GM21360 (cell line): Measurements from ENCODE around the gene PTTG2.
"Not testable (repeated sequence)": the region's sequence is repeated elsewhere in the genome, so short reads cannot be mapped to it uniquely, and the experiment has no call there.

Source experiments
- ATAC-seq: cut with Tn5 transposase; IDR thresholded peaks from one replicate; pipeline ENCODE4 v1.9.1; 2021; ENCODE audit warnings: mild to moderate bottlenecking, moderate library complexity; ENCODE audit not compliant: unreplicated experiment

PTTG2 gene

DNA sequence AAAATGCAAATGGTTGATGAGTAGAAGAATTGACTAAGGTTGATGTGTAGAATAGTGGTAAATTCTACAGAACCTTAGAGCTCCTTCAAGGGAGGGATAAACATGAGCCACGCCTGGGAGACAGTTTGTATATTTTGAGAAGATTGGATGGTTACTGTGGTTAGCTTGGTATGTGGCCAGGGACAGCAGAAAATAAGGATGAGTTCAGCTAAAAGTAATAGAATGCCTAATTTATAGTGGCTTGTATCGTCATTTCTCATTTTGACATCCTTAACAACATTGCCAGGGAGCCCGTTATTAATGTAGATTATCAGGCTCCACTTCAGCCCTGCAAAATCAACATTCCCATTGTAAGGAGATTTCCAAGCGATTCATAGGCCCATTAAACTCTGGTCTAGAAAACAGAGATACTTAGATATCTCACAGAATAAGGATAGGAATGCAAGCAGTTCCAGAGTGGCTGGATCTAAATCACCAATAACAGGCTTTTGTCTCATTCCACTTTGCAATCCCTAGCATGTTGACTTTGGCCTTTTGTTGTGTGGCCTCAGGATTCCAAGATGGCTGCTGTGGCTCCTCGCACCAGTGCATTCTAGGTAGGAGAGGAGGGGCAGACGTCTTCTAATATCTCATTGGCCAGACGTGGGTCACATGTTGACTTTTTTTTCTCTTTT lies 6.4 kb upstream of the PTTG2 start:
- ATAC-seq = no peak

DNA sequence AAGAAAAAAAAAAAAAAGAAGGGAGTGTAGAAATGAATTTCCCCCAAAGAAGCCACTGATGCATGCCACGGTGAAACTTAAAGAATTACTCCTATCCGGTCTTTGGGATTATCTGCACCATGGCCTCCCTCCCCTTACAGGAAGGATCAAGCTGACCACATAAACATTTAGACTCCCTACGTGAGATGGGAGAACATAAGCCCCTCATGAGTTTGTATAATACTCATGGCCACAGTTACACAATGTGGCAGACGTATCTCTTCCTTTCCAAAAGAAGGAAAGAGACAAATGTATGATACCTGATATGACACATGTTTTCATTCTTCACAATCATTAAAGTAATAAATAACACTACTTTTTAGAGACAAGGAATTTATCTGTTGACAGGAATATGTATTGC lies 3.3 kb upstream of the PTTG2 start:
- no peak for ATAC-seq

DNA sequence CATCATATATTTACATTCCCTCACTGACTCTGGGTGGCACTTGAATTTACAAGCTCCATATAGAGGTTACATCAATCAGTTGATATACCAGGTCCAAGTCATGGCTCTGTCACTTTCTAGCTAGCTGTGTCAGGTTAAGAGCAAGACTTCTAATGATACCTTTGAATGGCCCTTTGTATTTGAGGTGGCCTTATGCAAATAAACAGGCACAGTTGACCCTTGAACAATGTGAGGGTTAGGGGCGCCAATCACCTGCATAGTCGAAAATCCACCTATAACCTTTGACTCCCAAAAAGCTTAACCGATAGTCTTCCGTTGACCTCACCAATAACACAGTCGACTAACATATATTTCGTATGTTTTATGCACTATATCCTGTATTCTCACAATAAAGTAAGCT lies 1.3 kb upstream of the PTTG2 start:
- no peak for ATAC-seq

DNA sequence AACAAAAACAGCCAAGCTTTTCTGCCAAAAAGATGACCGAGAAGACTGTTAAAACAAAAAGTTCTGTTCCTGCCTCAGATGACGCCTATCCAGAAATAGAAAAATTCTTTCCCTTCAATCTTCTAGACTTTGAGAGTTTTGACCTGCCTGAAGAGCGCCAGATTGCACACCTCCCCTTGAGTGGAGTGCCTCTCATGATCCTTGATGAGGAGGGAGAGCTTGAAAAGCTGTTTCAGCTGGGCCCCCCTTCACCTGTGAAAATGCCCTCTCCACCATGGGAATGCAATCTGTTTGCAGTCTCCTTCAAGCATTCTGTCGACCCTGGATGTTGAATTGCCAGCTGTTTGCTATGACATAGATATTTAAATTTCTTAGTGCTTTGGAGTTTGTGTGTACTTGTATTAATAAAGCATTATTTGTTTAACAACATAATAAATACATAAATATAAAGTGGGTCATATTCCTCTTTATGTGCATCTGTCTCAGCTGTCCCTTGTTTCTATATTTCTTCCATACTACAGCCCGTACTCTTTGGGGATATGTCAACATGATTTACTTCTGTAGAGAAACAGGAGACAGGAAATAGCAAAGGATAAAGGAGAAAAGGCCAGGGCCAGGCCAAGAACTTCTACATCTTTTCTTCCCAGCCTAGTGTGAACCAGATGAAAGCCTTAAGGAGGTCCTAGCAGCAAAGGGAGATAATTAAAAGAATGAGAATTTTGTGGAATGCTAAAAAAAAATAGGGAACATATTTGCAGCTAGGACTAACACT lies 667 bp downstream of the PTTG2 start:
- ATAC-seq = no peak

DNA sequence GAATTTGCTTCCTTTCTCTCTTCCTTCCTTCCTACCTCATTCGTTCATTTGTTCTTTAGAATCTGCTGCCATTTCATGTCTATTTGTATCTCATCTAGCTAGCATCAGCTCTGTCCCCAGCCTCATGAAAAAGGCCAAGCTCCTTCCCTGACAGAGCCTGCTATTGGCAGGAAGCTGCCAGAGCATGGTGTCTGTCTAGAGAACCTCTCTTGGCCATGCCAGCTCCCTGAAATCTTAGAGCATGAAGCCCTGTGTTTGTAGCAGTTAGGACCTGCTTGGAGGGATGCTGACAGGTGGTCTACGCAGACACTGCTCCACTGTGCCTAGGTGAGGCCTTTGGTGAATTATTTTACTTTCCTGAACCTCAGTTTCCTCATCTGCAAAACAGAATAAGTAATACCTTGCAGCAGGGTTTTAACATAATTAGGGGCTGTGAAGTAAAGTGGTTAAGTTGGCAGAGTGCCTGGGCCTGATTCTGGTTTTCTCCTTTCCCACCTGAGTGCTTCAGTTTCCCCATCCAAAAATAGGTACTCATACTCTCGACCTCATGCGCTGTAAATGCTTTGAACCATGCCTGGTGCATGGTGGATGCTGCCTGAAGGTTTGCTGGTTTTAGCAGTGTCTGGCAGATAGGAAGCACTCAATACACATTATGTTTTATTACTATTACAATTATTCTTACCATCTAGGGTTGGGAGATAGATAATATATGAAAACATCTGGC lies 4.7 kb downstream of the PTTG2 start:
- ATAC-seq = no peak

DNA sequence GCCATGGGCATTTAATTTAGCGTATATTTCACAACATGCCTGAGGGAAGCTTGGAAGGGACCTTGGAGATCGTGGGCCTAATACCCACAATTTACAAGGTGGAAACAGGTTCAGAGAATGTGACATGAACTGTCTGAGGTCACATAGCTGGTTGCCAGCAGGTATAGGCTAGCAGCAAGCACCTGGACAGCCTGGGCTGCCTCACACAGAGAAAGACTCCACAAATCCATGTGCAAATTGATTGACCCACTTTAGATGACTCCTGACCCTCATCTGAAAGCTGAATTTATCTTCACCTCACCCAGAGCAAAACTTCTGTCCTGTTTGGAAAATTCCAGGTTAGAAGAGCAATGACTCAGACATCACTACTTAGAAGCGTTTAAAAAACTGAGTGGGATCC lies 5.8 kb downstream of the PTTG2 start:
- ATAC-seq = no peak

DNA sequence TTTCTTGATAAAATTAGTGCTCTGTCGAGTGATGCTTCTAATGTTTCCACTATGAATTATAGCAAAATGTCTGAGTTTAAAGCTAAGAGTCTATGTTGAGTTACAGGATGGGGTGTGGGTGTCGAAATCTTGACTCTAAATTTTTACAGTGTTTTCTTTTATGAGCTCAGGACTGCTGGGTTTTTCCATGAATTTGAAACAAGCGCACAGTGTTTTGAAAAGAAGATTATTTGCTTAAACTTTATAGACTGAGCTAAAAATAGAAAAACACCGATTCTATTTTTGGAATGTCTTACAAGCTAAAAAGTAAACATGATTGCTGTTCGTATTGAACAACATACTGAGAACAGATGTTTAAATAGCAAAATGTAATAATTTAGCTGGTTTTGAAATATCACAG lies 7.5 kb downstream of the PTTG2 start:
- no peak for ATAC-seq

DNA sequence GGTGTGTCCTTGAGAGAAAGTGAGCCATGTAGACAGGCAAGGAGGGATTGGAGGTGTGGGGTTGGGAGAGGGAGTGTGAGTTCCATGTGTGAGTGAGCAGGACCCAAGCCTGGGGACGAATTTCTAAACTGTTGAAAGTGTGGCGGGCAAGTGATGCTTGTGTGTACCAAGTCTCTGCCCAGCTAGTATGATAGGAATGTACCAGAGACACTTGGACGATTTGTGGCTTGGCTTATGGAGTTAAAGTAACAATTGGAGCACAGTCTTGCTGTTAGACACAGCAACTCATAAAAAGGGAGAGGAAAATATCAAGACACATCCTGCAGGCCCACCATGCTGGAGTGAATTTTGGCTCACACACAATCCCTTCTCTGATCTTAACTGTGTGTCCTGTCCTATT lies 8.5 kb downstream of the PTTG2 start:
- no peak for ATAC-seq

DNA sequence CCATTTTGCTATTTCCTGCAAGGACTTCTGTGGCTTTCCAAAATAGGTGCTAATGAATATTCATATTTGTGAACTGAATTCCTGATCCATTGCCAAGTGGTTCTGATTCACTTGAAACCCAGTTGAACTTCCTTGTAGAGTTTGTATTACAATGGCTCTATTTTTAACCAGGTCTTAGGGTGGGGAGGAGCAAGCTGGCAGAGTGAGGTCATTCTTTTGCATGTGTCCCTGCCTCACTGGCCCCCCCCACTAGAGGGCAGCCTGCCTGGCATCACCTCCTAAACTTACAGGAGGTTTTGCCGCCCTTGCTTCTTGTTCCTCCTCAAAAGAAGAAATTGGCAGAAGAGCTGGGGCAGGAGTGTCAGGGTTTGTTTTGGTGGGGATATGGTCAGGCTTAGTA lies 10.5 kb downstream of the PTTG2 start:
- no peak for ATAC-seq

DNA sequence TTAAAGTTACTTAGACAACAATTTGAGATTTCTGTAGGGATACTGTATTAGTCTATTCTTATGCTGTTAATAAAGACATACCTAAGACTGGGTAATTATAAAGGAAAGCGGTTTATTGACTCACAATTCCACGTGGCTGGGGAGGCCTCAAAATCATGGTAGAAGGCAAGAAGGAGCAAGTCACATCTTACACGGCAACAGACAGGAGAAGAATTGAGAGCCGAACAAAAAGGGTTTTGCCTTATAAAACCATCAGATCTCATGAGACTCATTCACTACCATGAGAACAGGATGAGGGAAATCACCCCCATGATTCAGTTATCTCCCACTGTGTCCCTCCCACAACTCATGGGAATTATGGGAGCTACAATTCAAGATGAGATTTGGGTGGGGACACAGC lies 11.0 kb downstream of the PTTG2 start:
- ATAC-seq = no peak

DNA sequence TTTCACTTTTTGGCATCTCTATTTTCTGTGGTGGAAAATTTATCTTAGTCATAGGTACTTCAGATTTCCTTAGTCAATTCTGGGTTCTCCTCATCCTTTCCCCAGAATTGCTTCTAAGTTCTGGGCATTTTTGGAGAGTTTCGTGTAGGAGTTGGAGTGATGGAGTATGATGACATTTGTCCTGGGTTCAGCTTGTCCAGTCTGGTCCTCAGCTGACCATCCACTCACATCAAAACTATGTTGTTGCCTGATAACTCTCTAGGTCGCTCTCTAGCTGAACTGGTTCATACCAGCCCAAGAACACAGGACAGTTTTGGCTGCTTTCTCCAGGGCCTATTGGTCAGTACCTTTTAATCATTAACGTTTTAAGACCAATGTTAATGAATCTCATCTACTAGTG lies 13.2 kb downstream of the PTTG2 start:
- ATAC-seq = no peak

DNA sequence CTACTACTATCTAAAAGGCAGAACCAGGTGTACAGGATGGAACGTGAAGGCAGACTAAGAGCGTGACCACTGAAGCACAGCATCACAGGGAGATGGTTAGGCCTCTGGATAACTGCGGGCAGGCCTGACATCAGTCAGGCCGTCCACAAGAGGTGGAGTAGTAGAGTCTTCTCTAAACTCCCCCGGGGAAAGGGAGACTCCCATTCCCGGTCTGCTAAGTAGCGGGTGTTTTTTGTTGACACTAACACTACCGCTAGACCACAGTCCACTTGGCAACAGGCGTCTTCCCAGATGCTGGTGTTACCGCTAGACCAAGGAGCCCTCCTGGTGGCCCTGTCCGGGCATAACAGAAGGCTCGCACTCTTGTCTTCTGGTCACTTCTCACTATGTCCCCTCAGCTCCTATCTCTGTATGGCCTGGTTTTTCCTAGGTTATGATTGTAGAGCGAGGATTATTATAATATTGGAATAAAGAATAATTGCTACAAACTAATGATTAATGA lies 15.2 kb downstream of the PTTG2 start:
- ATAC-seq = not testable (repeated sequence)

DNA sequence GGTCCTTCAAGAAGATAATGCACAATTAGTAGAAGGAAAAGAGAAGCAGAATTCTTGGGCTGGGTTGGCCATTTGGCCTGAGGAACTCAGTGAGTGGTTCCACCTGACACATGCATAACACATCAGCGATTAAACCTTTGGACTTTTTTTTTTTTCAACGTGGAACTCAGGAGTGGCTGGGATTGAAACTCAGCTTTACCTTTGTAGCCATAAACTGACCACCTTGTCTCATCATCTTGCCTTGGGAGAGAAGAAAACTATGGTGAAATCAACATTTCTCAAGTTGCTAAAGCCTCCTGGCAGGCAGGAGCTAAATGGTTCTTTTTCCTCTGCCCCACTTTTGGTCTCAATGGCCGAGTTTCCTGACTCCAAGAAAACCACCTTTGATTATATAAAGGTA lies 16.3 kb downstream of the PTTG2 start:
- no peak for ATAC-seq

DNA sequence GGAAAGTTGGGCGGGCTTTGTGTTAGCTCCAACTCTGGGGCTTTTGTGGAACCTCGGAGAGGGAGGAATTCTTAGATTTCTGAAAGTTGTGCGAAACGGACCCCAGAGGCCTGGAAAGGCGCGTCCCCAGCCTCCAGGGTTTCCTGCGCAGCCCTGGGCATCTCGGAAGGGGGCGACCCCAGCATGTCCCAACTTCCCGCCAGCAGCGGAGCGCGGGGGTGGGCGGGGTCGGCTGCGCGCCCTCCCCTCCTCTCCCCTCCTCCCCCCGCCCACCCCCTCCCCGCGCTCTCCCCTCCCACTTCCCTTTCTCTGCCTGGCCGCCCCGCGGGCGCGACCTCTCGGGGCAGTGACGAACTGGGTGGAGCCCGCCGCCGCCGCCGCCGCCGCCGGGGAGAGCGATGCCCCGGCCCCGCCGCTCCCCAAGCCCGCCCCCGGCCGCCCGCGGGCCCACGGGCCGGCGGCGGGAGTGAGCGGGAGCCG lies 16.8 kb downstream of the PTTG2 start:
- ATAC-seq = peak; percentile 82

DNA sequence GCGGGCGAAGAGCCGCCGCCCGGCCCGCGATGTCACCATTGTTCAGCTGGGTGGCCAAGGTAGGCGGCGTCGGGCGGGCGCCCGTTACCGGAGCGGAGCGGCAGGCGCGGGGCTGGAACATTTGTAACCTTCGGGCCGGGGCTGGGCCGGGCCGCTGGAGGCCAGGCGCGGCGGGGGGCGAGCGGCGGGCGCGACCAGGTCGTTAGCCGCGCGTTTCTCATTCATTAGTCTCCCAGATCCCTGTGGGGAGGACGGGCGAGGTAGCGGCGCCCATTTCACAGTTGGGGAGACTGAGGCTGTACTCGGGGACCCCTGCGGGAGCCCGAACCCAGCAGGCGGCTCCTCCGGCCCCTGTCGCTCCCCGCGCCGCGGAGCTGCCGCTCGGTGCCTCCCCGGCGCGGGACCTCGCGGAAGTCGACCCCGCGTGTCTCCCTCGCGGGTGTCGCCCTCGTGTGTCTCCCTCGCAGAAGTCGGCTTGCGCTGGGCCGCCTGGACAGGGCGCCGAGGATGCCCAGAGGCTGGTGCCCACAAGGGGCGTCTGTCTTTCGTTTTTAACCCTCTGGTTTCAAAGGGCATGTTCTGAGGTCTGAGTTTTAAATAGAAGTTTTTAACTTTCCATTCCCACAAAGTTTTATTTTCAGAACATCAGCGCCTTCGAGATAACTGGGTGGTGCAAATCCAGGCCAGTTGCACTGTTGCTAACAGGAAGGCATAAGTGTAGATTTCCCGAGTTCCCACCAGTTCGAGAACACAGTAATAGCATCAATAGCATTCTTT lies 17.5 kb downstream of the PTTG2 start:
- peak; percentile 51 for ATAC-seq

DNA sequence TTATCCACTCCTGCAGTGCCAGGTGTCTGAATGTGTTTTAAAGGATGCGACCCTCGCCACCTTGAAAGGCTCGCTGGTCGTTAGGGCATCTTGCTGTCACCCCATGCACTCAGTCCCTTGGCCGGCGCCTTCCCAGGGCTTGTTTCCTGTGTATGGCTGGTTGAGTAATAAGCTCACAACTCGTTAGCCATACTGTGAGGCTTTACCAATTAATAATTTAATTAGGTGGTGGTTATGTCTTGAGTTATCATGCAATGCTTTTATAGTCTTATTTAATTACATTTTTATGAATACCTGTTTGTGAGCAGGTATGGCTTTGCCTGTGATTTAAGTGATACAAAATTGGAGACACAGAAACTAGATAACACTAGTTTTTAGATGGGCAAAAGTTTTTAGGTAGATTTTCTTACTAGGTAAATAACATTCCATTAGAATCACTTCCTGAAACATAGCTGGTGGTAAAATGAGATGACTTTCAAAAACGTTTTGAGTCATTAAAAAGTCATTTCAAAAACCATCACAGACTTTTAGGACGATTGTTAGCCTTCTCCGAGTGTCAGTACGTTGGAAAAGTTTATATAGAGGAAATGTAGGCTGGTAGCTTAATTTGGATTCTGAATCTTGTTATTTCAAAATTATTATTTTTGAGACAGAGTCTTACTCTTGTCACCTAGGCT lies 18.2 kb downstream of the PTTG2 start:
- peak; percentile 23 for ATAC-seq

DNA sequence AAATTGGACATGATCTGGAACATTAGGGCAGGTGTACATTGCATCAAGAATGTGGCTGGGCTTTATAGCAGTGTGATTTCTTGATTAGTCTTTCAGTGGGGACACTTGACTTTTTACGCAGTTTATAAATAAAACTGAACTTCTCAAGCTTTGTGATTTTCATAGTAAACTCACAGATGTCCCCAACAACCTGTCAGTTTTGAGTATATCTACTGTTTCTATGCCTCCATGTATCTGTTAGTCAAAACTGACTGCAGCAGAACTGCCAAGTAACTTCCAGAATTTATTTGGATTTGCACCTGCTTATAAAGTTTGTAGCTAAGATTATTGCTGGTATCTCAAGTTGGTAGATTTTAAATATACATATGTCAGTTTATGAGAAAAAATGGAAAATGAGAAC lies 20.0 kb downstream of the PTTG2 start:
- ATAC-seq = no peak

DNA sequence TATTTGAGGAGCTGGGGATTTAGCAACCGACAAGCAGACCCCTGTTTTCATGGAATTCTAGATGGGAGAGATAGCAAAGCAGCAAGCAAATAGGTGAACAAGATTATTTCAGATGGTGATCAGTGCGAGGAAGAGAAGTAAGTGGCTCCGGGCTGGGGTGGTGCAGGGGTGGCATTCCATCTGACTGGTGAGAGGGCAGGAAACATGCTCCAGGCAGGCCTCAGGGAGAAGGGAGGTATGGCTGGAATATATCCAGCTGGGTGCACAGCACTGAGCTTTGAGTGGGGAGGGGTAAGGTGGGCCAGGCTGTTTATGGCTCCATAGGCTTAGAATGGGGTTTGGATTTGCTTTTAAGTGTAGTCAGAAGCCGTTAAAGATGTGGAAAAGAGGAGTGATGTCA lies 21.2 kb downstream of the PTTG2 start:
- no peak for ATAC-seq

DNA sequence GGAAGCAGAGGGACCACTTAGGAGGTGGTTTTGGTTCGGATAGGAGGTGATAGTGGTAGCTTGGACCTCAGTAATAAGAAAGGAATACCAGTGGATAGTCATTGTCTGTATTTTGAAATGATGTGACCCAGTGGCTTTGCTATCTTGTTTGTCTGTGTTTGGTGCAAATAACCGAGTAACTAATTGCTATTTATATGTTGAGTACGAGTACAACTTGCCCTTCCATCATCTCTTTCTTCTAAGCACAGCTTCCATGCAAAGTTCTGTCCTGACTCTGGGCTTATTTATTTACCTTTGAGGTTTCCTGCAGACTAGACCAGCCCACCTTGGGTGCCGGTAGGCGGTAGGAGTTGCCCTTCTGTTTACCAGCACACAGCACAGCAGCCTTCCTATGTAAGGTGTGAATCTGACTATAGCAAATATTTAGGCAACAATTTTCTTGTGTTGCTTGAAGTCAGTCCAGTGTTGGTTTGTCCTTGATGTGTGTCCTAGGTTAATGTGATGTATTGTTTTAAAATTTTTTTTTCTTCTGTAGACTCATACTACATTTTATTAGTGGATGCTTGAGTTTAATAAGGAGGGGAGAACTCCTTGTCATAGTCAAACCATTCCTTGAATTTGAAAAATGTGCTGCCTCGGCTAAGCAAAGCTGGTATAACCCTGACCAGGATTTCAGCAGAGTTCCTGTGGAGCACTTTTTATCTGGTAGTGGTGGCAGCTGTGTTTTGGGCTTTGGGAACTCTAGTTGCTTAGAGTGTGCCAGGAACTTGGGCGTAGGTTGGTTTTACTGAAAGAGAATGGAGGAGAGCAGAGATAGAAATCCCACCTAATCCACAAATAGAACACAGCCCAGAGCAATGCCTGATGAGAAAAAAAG lies 21.9 kb downstream of the PTTG2 start:
- ATAC-seq = no peak
